Colon (tissue), 2 donors: ENCODE measurements around the gene APC2.
"Not testable (repeated sequence)": the region's sequence is repeated elsewhere in the genome, so short reads cannot be mapped to it uniquely, and the experiment has no call there.

Experiments used
- FAIRE-seq: peaks from 2 replicates; lab custom pipeline; 2012; peaks lifted over from hg19 to GRCh38; lab: Jason Lieb, UNC
- donor health status: control.
- donor health status: control.

Gene APC2

DNA sequence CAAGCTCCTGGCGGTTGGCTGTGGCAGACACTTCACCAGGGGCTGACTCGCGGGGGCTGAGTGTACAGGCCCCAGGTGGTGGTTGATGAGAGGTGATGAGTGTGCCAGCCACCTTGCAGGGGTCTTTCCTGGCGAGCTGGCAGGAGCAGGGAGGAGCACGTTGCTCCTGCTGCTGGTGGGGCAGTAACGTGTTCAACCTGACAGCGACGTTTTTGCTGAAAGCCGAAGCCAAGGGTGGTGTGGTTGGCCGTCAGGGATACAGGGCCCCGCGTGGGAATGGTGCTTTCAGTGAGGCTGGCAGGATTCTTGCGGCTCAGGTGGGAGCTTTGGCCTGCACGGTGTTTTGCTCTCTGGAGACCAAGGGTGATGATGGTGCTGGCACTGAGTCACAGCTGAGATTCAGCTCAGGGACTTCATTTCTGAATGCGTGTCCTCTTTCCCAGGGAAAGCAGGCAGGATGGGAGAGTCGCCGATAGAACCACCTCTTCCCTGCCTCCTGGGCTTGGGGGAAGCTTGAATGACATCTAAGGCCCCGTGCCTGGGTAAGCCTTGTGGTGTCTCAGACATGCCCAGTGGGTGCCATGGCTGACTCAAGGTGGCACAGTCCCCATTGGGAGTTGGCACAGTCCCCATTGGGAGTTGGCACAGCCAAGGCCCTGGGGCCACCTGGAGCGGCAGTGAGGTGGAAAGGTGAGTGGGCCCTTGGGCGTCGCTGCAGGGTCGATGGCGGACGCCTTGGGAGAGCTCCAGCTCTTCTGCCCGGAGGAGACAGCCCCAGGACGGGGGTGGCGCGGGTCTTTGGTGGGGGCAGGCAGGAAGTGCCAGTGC is 33.7 kb upstream of the APC2 start:
- FAIRE-seq = no peak

DNA sequence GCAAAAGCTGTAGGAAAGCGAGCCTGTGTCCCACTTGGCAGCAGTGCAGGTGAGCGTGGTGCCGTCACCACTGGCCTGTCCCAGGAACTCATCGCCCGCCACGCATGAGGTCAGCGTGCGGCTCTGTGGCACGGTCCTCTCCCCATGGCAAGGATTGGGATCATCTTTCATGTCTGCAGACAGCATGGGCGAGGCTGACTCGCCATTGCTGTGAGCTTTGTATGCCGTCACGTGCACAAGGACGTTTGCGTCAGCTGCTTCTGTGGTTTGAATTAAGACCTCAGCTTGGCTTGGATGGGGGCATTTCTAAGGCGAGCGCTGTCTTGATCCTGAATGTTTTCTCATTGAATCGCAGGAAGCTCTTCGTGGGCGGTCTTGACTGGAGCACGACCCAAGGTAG is 32.8 kb upstream of the APC2 start:
- no peak for FAIRE-seq

DNA sequence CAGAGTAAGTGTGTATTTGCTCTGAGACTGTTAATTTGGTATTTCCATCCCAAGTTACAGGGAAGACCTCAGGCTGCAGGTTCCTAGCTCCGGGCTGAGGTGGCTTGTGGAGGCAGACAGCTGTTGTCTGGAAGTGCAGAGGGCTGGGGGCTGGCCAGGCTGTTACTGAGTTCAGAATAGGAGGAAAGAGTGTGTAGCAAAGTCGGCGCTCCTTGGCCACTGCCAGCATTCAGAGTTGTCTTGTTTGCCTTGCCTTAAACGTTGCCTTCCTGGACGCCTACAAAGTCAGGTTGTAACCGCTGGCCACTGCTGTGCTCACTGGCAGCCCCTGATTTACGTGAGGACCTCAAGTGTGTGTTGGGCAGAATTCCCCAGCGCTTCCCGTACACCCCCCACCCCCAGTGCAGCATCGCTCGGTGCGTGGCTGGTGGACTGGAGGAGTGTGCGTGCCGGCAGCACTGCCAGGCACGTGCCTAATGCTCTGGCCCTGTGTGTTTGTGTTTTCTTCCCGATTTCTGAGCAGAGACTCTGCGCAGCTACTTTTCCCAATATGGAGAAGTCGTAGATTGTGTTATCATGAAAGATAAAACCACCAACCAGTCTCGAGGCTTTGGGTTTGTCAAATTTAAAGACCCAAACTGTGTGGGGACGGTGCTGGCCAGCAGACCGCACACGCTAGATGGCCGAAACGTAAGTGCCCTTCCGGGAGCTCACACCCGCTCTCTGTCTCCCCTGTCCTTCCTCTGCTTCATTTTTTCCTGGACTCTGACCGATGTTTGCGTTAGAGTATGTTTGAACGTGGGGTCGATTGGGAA is 32.0 kb upstream of the APC2 start:
- FAIRE-seq = no peak

DNA sequence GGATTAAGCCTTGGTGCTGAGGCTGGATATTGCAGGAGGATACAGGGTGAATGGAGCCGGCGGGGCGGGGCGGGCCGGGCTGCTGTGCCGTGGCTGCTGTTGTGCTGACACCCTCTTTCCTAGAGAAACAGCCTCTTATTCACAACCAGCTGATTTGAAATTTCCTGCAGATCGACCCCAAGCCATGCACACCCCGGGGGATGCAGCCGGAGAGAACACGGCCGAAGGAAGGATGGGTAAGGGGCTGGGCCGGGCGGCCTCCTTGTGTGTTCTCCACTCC is 31.5 kb upstream of the APC2 start:
- no peak for FAIRE-seq

DNA sequence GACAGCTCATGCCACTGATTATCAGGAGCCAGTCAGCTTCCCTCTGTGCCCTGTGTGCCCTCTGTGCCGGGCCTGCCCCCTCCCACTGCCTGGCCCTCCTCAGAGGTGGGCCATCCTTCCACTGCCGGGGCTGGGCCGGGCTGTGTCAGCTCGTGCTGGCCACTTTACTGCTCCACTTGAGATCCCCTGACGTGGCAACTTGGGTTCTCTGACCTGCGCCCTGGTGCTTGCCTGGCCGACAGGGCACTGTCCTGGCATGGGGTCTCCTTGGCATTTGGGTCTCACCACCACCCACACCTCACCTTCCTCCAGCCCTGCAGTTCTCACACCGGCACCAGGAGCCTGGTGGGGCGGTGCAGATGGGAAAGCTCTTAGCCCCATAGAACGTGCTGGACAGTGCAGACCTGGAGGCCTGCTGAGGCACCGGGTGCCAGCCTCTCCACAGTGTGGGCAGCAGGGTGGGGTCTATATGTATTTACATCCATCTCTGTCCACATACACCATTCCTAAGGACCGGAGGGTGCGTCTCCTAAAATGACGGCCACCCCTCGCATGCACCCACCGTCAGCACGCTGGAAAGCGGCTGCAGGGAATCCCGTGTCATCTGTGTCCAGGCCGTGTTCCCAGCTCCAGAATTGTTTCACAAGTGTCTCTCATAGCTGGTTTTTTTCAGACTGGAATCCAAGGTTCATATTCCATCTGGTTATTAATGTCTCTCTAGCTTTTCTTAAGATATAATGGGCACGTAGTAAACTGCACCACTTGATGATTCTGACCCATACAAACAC is 30.8 kb upstream of the APC2 start:
- no peak for FAIRE-seq

DNA sequence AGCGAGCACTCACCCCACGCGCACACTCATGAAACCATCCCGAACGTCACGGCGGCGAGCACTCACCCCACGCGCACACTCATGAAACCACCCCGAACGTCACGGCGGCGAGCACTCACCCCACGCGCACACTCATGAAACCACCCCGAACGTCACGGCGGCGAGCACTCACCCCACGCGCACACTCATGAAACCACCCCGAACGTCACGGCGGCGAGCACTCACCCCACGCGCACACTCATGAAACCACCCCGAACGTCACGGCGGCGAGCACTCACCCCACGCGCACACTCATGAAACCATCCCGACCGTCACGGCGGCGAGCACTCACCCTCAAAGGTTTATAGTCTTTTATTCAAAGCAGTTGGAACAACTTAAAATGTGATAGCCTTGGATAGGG is 29.8 kb upstream of the APC2 start:
- not testable (repeated sequence) for FAIRE-seq

DNA sequence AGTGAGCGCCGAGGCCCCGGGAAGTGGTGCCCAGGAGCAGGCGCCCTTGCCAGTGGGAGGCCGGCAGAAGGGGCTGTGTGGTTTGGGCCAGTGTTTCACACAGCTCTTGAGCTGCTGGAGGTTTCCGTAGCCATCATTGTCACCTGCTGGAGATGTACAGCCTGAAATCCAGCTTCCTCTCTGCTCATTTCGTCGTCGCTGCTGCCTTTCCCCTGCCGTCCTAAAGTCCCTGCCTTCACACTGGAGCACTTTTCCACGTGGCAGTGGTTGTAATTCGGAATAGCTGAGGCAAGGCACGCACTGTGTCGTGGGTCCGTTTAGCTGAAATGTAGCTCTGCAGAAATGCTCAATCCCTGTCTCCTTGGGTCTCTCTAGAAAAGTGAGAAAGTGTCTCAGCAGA is 29.3 kb upstream of the APC2 start:
- FAIRE-seq = no peak

DNA sequence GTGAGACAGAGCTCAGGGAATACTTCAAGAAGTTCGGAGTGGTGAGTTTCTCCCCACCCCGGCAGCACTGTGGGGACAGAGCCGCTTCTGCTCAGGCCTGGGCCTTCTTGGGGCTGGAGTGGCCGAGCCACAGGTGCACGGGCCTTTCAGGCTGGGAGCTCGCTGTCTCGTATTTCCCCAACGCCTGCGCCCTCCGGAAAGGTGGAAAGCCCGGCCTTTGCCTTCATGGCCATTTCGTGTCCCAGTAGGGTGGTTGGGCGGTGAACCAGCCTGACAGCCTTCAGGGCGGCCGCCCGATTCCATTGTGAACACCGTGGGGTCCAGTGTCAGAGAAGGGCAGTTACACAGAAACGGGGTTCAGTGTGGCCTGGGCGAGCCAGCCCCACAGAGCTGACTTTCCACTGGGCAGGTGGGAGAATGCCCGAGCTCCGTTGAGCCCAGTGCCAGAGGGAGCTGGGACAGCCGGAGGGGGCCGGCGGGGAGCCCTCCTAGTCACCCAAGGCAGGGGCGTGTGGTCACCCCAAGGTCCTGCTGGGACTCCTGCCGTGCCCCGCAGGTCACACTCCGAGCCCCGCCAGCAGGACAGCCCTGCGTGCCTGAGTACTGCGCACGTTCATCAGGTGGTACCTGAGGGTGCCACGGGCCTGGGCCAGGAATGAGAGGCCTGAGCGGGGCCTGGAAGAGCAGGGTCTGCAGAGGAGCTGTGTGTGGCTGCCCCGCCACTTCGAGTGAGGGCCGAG is 28.5 kb upstream of the APC2 start:
- FAIRE-seq = no peak

DNA sequence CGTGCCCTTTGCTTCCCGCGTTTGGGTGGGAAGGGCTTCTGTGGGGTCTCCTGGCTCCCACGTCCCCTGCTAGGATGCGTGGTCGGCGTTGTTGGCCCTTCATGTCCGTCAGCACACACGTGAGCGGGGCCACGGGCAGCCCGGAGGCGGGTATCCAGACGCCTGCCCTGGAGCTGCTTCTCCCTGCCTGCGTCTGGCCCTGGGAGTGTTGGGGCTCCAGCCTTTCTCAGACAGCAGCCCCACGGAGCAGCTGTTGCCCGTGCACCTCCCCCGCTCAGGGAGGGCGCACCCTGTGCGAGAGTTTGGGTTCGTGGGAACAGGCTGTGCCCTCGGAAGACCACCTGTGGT is 28.0 kb upstream of the APC2 start:
- no peak for FAIRE-seq

DNA sequence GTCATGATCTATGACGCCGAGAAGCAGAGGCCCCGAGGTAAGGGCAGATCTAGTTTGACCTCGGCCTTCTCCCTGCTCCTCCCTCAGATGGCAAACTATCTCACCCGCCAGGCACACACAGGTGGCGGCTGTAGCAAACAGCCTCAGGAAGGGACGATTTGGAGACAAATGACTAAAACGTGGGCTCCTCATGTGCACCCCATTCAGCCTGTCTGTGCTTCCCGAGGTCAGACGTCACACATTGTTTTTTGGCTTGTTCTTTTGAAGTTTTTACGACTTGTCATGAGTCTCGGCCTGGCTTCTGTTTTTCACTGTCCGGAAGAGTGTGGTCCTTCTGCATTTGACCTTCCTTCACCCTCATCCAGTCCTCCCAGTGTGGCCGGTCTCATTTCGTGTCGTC is 27.6 kb upstream of the APC2 start:
- no peak for FAIRE-seq

DNA sequence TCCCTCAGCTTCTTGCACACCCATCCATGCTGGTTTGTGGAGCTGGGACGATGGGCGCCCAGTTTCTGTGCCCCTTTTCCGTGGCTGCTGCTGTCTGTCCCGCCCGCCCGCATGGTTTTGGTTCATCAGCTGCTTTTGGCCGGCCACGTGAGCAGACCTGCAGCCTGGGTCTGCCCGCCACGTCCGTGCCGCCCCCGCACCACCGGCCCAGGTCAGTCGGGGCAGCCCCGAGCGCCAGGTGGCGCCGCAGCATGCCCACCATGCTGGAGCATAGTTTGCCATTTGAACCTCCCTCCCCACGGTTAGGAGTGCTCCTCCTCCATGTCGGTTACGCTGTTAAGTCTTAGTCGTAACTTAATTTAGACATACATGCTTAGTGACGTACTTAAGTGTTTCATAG is 27.0 kb upstream of the APC2 start:
- FAIRE-seq = no peak

DNA sequence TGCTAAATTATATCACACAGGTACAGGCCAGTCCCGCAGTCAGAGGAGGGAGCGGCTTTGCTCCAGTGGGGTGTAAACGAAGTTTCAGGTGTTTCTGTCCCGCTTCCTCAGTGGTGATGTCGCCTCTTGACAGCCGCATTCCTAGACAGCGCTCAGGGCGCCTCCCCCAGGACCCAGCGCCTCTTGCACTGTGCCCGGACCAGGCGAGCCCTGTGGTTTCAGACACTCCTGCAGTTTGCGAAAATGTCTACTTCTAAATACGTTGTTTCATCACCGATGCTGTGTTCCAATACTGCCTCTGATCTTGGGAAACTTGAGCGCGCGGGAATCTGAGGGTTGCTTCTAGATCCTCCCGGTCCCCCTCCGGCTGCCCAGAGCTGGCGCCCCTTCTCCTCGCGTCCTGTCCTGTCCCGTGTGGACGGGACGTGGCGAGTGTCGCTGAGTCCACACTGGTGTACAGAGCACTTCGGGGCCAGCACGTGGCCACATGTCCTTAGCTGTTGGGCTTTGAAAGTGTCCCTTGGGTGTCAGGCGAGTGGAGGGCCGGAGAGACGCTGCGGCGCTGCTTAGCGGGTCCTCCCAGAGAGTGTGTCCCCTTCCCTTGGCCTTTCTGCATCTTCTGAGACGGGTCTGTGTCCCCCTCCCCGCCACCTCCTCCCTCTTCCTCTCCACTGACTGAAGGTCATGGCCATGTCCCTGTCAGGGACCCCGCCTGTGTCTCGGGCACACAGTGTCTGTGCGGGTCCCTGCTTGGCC is 26.3 kb upstream of the APC2 start:
- FAIRE-seq = no peak

DNA sequence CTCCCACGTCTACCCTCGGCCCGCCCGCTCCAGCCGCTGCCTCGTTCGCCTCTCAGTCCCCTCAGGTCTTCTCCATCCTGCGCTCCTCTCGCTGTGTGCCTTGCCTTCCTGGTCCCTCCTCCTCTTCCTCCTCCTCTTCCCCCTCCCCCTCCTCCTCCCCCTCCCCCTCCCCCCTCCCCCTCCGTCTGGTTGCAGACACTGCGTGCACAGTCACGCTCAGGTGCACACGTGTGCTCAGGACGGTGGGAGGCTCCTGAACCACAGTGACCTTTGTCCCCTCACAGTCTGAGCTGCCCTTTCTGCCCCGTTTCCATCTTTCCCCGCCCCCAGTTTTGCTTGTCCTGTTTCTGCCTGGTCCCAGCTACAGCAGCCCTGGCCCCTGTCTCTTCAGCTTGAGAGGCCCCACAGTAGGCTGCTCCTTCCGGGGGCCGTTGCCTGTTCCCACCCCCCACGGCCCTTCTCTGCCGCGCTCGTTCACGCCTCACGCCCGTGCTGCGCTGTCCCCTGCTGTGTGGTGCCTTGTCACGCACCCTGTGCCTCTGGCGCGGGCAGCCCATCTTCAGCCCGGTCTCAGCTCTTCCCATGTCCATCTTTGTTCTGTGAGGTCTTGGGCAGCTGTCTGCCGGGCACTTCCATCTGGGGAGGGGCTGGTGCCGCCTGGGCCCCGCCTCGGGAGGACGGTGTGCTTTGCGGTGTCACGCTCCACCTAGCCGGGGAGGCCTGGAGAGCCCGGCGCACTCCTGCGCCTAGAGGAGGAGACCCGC is 25.5 kb upstream of the APC2 start:
- FAIRE-seq = no peak

DNA sequence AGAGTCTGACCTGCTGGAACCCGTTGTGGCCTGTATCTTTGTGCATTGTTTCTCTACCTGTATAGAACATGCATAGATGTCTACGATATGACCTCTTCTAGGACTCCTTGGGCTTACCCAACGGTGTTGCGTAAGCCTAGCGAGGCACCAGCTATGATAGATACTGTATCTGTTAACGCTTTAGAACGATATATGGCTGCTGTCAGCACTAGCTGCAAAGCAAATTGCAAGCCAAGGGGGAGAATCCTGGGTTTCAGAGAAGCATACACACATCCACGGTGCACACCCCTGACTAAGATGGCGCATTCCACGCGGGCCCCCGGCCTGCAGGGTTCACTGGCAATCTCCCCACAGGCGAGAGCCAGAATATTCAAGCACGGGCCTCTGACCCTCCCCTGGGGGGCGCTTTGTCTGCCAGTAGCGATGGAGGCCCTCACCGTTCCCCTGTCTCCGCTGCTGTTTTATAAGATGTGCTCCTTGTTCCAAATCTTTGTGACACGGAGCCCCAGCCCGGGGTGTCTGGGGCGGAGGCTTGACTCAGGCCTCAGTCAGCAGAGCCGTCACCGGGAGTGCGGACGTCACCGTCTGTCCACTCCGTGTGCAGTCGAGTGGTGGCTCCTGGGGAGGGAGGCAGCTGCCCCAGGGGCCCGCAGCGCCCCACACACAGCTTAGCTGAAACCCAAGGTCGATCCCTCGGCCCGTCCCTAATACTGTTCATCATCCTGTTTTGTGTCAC is 24.7 kb upstream of the APC2 start:
- FAIRE-seq = no peak

DNA sequence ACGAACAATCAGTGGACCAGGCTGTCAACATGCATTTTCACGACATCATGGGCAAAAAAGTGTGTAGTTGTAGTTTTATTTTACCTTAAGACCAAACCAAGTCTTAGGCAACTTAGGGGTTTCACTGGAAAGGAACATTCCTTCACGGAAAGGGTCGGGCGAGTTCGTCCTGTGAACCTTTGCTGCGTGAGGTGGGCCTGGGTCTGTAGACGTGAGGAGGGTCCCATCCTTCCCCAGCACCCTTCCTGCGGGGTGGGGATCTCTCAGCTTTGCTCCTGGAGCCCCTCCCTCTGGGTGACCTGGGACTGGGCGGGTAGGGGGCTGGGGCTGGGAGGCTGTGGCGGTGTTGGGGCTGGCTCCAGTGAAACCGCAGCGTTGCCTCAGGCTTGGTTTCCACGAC is 24.0 kb upstream of the APC2 start:
- no peak for FAIRE-seq

DNA sequence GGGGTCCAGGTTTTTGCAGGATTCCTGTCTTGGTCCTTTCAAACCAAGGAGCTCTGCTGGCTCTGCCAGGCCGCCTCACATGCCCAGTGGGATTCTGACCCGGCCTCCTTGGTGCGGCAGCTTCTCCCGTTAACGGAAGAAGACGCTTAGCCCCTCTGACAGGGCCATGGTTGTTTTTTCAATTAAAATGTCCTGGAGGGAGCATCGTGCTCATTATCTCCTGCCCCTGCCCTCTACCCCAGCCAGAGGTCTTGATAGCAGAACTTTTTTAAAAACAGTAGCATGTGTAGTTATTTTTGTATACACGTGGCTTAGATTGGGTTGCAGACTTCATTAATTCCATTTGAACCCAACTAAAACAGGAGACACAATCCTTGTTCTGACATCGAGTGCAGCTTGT is 23.2 kb upstream of the APC2 start:
- FAIRE-seq = no peak

DNA sequence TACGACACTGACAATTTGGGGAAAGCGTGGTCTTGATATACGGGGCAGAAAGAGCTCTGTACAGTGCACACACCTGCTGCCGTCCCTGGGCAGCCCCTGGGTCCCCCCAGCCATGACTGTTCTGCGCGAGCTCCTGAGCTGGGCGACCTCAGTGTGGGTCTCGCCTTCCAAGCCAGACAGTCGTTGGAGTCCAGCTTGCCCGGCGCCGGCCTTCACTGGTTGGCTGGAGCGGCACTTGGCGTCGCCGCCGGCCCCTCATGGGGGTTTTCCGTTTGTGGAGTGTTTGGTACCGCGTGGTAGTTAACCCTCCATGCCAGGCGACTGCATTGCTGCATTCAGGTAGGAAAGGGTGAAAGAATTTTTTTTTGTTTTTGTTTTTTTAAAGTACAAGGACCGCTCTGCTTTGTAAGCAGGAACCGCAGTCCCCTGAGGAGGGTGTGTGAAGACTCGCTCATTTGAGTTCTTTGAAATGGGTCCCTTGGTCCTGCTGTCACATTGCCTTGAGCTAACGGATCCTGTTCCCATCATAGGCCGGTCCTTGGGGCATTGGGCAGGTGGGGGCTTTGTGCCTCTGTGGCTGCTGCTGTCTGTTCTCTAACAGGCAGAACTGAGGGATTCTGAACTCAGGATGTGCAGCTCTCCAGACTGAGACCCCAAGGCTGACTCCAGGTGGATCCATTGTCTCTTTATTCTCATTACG is 22.6 kb upstream of the APC2 start:
- no peak for FAIRE-seq

DNA sequence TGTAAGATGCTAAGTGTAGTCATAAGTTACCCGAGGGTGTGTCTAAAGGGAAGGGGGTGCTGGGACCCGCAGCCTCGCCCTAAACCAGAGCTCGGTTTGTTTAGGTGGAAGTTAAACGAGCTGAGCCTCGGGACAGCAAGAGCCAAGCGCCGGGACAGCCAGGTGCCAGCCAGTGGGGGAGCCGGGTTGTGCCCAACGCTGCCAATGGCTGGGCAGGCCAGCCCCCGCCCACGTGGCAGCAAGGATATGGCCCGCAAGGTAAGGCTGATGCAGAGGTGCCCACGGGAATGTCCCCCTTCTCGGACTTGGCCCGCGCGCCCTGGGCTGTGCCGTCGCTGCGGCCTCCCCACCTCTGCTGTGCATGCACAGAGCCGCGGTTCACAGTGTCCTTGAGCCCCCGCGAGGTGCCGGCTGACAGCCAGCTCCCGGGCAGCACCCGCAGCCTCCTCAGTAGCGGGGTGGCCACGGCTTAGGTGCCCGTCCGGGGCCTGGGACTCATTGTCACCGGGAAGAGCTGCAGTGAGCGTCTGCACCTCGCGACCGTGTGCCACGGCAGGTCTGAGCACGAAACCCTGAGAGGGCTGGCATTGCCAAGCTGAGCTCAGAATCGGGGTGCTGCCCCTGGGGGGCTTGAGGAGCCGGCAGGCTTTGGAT is 21.1 kb upstream of the APC2 start:
- FAIRE-seq = no peak

DNA sequence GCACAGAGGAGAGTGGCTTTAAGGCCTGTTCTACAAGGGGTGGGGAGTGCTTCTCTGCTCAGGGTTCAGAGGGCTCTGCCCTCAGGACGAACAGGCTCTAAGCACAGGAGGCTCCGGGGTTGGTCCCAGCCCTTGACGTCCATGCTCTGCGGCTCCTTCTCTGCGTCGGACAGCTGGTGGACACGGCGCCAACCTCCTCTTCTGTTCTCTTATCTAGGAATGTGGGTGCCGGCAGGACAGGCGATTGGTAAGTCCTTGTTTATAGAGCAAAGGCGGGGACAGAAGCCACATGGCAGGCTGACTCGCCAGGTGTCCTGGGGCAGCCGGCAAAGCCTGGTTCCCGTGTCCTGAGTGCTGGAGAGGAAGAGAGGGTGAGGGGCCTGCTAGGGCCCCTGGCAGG is 20.2 kb upstream of the APC2 start:
- no peak for FAIRE-seq
